Measurements from ENCODE around the gene KIF5C.

Gene KIF5C

GRCh38 chr2:148903979-148904378 lies 29.0 kb downstream of the KIF5C start:
- Histone ChIP-seq H3K4me2 (ENCODE audit: insufficient read depth, low read length) (no peak overlapping the region), H3K4me3 (ENCODE audit: low read depth in 1 of 2, low read length in 2 of 2) (no peak overlapping the region), H3K9me3 (ENCODE audit: insufficient read depth, low read length, severe bottlenecking) (no peaks in the 10 kb centered on the region), H3K27me3 (ENCODE audit: insufficient read depth, low read length, poor library complexity) (peaks cover 9% of the 10 kb centered on the region), H3K4me1 (ENCODE audit: insufficient read depth, low read length) (no peaks in the 10 kb centered on the region), H4K20me1 (ENCODE audit: insufficient read depth, low read length) (no peaks in the 10 kb centered on the region), H3K36me3 (ENCODE audit: insufficient read depth, low read length) (no peaks in the 10 kb centered on the region), H3K27ac (ENCODE audit: low read length) (no peak overlapping the region), H3K9ac (ENCODE audit: low read depth, low read length) (no peak overlapping the region), H3K79me2 (ENCODE audit: insufficient read depth, low read length) (no peaks in the 10 kb centered on the region), H2AFZ (ENCODE audit: low read depth, low read length) (no peak overlapping the region)
- DNase-seq (no peak), ATAC-seq (ENCODE audit: insufficient read depth, low read depth) (no peak)
- TF ChIP-seq CTCF (IDR thresholded peaks at IDR 0.05; ENCODE audit: borderline replicate concordance, extremely low read depth, low read length, poor library complexity, severe bottlenecking) (no peak), EZH2 (IDR thresholded peaks at IDR 0.05; ENCODE audit: borderline replicate concordance, low read depth, low read length, severe bottlenecking) (no peak)

- TF ChIP-seq EZH2 (IDR thresholded peaks at IDR 0.05; ENCODE audit: borderline replicate concordance, low read depth, low read length, severe bottlenecking): no peak
- no peak for TF ChIP-seq CTCF (IDR thresholded peaks at IDR 0.05; ENCODE audit: borderline replicate concordance, extremely low read depth, low read length, poor library complexity, severe bottlenecking)
- no peaks in the 10 kb centered on the region for H3K4me1 ChIP-seq (ENCODE audit: insufficient read depth, low read length)
- H3K4me3 ChIP-seq (ENCODE audit: low read depth in 1 of 2, low read length in 2 of 2): no peak overlapping the region
- H3K79me2 ChIP-seq (ENCODE audit: insufficient read depth, low read length): no peaks in the 10 kb centered on the region
- no peak for DNase-seq
- no peak for ATAC-seq (ENCODE audit: insufficient read depth, low read depth)
- peaks cover 13% of the 10 kb centered on the region for H3K27me3 ChIP-seq (ENCODE audit: insufficient read depth, low read length, poor library complexity)
- no peak overlapping the region for H3K9ac ChIP-seq (ENCODE audit: low read depth, low read length)
- H3K27ac ChIP-seq (ENCODE audit: low read length): no peak overlapping the region
- no peaks in the 10 kb centered on the region for H4K20me1 ChIP-seq (ENCODE audit: insufficient read depth, low read length)
- no peak overlapping the region for H2AFZ ChIP-seq (ENCODE audit: low read depth, low read length)
- H3K36me3 ChIP-seq (ENCODE audit: insufficient read depth, low read length): no peaks in the 10 kb centered on the region
- H3K4me2 ChIP-seq (ENCODE audit: insufficient read depth, low read length): no peak overlapping the region
- no peaks in the 10 kb centered on the region for H3K9me3 ChIP-seq (ENCODE audit: insufficient read depth, low read length, severe bottlenecking)
These were observed 31.1 kb downstream of the KIF5C start for GRCh38 chr2:148906124-148906523.

- DNase-seq: no peak
- Histone ChIP-seq H3K9ac (ENCODE audit: low read depth, low read length) (no peak overlapping the region), H3K9me3 (ENCODE audit: insufficient read depth, low read length, severe bottlenecking) (no peaks in the 10 kb centered on the region), H3K4me1 (ENCODE audit: insufficient read depth, low read length) (no peaks in the 10 kb centered on the region), H3K36me3 (ENCODE audit: insufficient read depth, low read length) (no peaks in the 10 kb centered on the region), H3K4me3 (ENCODE audit: low read depth in 1 of 2, low read length in 2 of 2) (no peak overlapping the region), H4K20me1 (ENCODE audit: insufficient read depth, low read length) (no peaks in the 10 kb centered on the region), H3K79me2 (ENCODE audit: insufficient read depth, low read length) (no peaks in the 10 kb centered on the region), H2AFZ (ENCODE audit: low read depth, low read length) (no peak overlapping the region), H3K4me2 (ENCODE audit: insufficient read depth, low read length) (no peak overlapping the region), H3K27me3 (ENCODE audit: insufficient read depth, low read length, poor library complexity) (peaks cover 13% of the 10 kb centered on the region), H3K27ac (ENCODE audit: low read length) (no peak overlapping the region)
- ATAC-seq (ENCODE audit: insufficient read depth, low read depth): no peak
- TF ChIP-seq EZH2 (IDR thresholded peaks at IDR 0.05; ENCODE audit: borderline replicate concordance, low read depth, low read length, severe bottlenecking) (no peak), CTCF (IDR thresholded peaks at IDR 0.05; ENCODE audit: borderline replicate concordance, extremely low read depth, low read length, poor library complexity, severe bottlenecking) (no peak)
These were observed 32.2 kb downstream of the KIF5C start for GRCh38 chr2:148907085-148907785.
